GM21526 (cell line): ENCODE measurements around the gene DAPK3.

Experiments used
- ATAC-seq: cut with Tn5 transposase; IDR thresholded peaks from one replicate; pipeline ENCODE4 v1.9.1; 2021; ENCODE audit warnings: moderate library complexity; ENCODE audit not compliant: unreplicated experiment, low FRiP score

The DAPK3 gene

GRCh38 chr19:3932931-3933810, 37.7 kb downstream of the DAPK3 start, which contains the start of gene NMRK2:
TSS of gene NMRK2 (plus strand) at chr19:3933069. CDS start at chr19:3933672, 603 bp downstream.
- ATAC-seq, result no peak

DNA sequence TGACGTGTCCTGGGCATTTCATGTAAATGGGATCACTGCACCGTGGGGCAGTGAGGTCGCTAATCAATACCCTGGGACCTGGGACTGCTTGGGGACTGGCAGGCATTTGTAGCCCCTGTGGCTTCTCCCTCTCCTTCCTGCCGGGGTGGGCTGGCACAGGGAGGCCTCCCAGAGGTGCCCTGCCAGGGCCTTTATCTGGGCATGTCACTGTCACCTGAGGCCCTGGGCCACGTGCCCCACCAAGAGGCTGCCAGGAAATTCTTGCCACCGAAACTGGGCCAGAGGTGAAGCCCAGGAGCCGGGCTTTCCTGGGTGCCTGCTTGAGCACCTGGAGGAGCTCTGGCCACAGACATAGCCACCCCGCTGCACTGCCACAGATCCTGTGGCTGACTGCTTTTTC, 39.9 kb downstream of the DAPK3 start:
- no peak for ATAC-seq

DNA sequence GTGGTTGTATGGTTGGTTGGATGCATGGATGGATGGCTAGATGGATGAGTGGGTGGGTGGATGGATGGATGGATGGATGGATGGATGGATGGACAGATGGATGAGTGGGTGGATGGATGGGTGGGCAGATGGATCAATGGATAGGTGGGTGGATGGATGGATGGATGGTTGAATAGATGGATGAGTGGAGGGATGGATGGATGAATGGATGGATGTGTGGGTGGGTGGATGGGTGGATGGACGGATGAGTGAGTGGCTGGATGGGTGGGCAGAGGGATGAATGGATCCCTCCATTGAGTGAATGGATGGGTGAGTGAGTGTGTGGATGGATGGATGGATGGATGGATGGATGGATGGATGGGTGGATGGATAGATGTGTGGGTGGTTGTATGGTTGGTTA, 47.0 kb downstream of the DAPK3 start:
- ATAC-seq, result no peak

DNA sequence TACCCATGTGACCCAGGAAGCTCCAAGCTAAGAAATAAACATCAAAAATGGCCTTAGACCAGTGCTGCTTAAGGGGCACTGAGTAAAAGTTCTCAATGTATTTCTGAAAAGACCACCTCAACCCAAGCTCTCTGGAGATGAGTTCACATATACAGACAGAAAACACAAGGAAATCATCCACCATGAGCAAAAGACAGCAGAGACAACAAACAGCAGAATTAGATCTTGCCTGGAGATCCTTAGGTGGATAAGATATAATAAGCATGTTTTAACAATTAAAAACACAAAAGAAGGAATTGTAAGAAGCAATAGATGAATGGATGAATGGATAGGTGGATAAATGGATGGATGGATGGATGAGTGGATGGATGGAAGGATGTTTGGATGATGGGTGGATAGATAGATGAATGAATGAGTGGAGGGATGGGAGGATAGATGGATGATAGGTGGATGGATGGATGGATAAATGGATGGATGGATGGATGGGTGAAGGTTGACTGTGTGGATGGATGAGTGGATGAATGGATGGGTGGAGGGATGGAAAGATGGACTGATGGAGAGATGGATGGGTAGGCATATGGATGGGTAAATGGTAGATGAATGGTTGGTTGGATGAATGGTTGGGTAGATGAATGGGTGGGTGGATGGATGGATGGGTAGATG, 47.7 kb downstream of the DAPK3 start:
- ATAC-seq, result no peak

DNA sequence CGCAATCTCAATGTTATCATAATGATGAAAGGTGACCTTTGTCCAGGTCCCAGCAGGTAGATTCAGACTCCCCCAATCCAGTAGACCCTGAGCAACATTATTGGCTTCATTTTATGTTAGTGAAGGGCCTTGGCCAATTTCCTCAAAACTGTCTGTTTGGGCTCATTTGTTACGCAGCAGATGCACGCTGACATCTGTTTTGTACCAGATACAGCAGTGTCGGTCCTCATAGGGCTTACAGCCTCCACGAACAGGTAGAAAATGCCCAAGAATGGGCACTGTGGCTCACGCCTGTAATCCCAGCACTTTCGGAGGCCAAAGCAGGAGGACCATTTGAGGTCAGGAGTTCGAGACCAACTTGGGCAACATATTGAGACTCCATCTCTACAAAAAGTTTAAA, 51.1 kb downstream of the DAPK3 start:
- ATAC-seq, result no peak

GRCh38 chr19:3916033-3916432, 54.9 kb downstream of the DAPK3 start:
- no peak for ATAC-seq

GRCh38 chr19:3914199-3914598, 56.7 kb downstream of the DAPK3 start:
- ATAC-seq, result no peak

GRCh38 chr19:3910105-3910504, 60.8 kb downstream of the DAPK3 start:
- ATAC-seq, result no peak
